Subcutaneous adipose tissue (tissue), 4 donors: ENCODE data around the gene RNF217. TPM values are rescaled to one million over a fixed set of nuclear protein-coding genes. Genes with fewer than 3 reads are reported as not detected.

Experiments
- CTCF ChIP-seq: fragments of 450-650 bp; IDR thresholded peaks from one replicate; pipeline ENCODE4 v1.5.1; 2016; ENCODE audit warnings: low read depth, mild to moderate bottlenecking, control low read depth, antibody characterized with exemption, moderate library complexity
- total RNA-seq, 4 donors: library from RNA; depleted of rRNA; stranded (reverse); fragments of >200 nt; gene quantifications; one replicate each; pipeline ENCODE4 v1.1.0, GENCODE V29; 2016

RNF217 gene
- total RNA-seq, 4 donors from 2014 or later = 41.8 to 69.5 (median 47.2) TPM

GRCh38 chr6:125124049-125124669 is 161.9 kb downstream of the RNF217 start:
- TF ChIP-seq CTCF = no peak

GRCh38 chr6:125129354-125129753 is 167.1 kb downstream of the RNF217 start:
- no peak for TF ChIP-seq CTCF

- TF ChIP-seq CTCF = no peak
Observed at GRCh38 chr6:125132058-125132457, 169.8 kb downstream of the RNF217 start.

- no peak for TF ChIP-seq CTCF
Observed at GRCh38 chr6:125136378-125136777, 174.1 kb downstream of the RNF217 start.

- no peak for TF ChIP-seq CTCF
Observed at GRCh38 chr6:125138083-125138482, 175.8 kb downstream of the RNF217 start.

- no peak for TF ChIP-seq CTCF
Observed at GRCh38 chr6:125140808-125141207, 178.6 kb downstream of the RNF217 start.

Other genes starting within 250 kb of the RNF217 start
- 10 to 100 TPM; 18.7 to 70.6 (median 33.4) TPM for gene TPD52L1, start 191.3 kb downstream of the RNF217 start, total RNA-seq